Measurements from ENCODE around the gene PTCH2.
"Not testable (repeated sequence)": the region's sequence is repeated elsewhere in the genome, so short reads cannot be mapped to it uniquely, and the experiment has no call there.

The PTCH2 gene

DNA sequence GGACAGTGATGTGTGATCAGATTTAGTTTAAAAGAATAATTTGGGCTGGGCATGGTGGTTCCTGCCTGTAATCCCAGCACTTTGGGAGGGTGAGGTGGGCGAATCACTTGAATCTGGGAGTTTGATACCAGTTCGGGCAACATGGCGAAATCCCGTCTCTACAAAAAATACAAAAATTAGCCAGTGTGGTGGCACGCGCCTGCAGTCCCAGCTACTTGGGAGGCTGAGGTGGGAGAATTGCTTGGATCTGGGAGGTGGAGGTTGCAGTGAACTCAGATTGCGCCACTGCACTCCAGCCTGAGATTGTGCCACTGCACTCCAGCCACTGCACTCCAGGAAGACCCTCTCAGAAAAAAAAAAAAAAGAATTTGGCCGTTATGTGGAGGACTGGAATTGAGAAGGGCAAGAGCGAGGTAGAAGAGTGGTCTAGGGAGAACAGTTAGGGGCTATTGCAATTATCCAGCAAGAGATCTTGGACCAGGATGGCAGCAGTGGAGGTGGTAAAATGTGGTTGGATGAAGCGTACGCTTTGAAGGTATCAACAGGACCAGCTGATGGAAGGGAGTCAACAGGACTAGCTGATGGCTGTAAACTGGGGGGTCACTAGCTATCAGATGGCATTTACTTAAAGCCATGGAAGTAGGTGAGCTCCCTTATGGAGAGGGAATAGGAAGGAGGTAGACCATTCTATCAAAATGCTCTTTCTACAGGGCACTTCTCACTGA, 25.1 kb downstream of the PTCH2 start:
- DNase-seq, result no peak

GRCh38 chr1:44817307-44817706, 25.7 kb downstream of the PTCH2 start:
- DNase-seq, result no peak

DNA sequence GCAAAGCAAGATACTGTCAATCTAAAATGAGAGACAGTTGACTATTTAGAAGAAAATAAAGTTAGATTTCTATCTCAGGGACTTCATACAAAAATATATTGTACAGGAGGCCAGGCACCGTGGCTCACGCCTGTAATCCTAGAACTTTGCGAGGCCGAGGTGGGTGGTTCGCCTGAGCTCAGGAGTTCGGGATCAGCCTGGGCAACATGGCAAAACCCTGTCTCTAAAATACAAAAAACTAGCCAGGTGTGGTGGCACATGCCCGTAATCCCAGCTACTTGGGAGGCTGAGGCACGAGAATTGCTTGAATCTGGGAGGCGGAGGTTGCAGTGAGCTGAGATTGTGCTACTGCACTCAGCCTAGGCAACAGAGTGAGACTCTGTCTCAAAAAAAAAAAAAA, 27.1 kb downstream of the PTCH2 start:
- DNase-seq, result not testable (repeated sequence)

- no peak for DNase-seq
These were observed 30.1 kb downstream of the PTCH2 start for GRCh38 chr1:44812822-44813543.

GRCh38 chr1:44811234-44811633, 31.8 kb downstream of the PTCH2 start:
- no peak for DNase-seq

DNA sequence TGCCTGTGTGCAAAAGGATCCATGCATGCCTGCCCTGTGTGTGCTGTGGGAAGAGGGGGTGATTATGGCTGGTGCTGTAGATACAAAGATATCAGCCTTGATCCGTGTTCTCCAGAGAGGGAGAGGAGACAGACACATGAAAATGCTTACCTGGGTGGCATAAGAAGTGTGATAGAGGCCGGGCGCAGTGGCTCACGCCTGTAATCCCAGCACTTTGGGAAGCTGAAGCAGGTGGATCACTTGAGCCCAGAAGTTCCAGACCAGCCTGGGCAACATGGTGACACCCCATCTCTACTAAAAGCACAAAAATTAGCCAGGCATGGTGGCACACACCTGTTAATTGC, 32.3 kb downstream of the PTCH2 start:
- DNase-seq, result not testable (repeated sequence)

GRCh38 chr1:44810101-44810761, 32.8 kb downstream of the PTCH2 start:
- no peak for DNase-seq

- no peak for DNase-seq
These were observed 33.8 kb downstream of the PTCH2 start for GRCh38 chr1:44808938-44809917.

DNA sequence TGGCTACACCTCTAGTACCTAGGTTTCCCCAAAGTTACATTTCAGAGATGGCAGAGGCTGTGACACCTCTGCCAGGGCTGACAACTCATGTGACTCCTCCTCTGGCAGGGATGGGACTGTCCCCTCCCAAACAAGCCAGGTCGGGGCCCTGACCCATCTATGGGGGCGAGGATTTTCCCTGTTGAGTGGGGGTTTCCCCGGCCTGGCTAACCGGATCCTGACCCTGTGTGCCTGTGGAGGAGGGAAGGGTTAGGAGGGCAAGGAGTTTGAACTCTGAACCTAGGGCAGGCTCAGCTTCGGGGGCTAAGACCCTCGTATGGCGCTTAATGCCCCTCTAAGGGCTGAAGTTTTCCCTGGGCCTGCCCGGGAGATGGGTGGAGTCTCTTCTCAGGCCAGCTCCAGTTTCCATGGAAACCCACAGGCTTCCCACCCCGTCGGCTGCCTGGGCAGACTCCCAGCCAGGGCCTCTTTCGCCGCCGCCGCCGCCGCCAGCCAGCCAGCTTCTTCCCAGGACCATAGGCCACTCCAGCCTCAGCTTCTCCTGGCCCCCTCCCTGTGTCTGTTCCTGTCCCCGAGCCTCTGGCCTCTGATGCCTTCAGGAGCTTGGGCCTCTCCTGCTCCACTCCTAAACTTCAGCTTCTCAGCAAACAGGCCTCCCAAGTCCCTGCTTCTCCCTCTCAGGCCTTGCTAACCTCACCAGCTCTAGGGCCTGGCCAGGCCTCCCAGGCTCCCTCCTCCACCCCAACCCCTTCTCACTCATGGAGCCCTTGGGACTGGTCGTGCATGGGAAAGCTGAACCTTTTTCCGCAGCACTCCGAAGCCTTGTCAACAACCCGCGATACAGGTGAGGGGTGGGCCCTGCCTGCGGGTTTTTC, 34.8 kb downstream of the PTCH2 start, which contains the start of gene BTBD19:
Gene BTBD19, plus strand, starts transcription at position 461 of the 875 bp plus-strand sequence. Its CDS starts 298 bp downstream, at position 759.
- no peak for DNase-seq

DNA sequence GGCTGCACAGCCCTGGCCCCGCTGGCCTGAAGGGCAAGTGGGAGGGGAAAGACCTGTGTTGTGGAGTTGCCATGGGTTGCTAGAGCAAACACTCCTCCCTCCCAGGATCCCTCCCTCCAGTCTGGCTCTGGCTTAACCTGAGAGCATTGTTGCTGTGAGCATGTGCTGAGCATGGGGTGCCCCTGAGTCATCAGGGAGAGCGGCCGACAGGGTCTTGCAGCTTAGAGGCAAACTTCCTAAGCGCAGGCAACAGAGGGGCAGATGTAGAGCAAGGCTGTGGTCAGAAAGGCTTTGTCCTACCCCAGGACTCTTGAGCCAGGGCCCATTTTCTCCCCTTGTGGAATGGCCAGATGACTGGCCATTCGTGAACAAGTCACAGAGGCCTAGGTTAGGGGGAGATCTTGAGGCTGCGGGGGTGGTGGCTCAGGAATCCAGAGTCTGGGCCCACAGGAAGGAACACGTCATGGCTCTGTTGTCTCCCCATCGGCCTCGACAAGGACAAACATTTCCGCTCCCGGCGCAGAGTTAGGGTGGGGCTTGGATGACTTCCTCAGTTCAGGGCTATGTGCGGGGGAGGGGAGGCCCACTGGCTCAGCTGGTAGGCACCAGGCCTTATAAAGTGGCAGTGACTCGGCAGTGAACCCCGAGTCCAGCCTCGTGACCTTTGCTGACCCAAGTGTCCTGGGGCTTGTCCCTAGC, 35.5 kb downstream of the PTCH2 start:
- DNase-seq, result no peak

GRCh38 chr1:44806704-44807363, 36.2 kb downstream of the PTCH2 start, which contains the start of gene DYNLT4:
Gene DYNLT4 (minus strand): TSS chr1:44807351. CDS start chr1:44806668, 683 bp downstream.
- no peak for DNase-seq

DNA sequence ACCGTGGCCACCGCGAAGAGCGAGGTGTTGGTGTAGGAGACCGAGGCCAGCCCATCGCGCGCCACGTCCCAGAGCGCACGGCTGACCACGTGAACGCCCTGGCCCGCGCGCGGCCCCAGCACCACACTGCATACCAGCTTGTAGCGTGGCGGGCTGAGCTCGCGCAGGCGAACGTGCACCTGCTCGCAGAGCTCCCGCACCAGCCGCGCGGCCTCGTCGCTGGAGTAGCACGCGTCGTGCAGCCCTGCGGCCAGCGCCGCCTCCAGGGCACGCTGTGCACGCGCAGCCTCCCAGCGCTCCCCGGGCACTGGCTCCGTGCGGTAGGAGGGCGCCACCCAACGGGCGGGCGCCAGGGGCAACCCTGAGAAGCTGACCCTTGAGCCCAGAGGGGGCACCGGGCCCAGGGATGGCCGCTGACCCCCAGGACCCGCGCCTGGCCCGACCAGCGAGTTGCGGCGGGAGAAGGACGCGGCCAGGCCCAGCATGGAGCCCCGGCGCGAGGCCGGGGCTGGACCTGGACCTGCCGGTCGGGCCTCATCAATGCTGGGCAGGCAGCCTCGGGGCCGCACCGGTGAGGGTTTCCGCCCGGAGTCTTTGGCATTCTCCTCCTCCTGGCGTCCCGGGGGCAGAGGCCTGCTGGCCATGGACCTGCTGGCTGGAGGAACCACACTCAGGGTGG, 36.9 kb downstream of the PTCH2 start:
- no peak for DNase-seq

GRCh38 chr1:44805311-44806024, 37.6 kb downstream of the PTCH2 start:
- DNase-seq, result no peak

DNA sequence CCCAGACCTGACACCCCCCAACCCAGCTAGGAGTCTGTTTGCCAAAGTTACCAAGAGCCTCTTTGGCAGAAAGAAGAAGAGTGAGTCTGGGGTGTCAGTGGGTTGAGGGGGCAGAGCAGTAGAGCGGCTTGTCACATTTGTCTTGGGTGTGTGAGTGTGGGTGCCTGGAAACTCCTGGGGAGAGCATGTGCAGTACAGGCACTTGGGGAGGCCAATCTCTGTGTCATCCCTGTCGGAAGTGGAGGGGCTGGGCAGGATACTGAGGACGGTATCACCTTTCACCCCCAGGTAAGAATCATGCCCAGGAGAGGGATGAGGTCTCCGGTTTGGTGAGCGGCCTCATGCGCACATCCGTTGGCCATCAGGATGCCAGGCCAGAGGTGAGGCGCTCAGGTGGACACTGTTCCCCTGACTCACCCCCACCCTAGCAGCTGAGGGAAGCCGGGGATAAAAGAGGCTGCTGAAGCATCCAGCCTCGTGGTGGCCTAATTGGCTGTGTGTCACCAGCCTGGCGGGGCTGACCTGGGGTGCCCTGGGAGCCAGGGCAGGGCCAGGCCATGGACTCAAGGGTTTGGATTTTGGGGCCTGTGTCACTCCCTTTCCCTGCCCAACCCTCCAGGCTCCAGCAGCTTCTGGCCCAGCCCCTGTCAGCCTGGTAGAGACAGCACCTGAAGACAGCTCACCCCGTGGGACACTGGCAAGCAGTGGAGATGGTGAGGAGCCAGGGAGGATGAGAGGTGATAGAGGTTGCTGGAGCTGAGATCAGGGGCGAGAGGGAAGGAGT, 39.5 kb downstream of the PTCH2 start:
- no peak for DNase-seq

DNA sequence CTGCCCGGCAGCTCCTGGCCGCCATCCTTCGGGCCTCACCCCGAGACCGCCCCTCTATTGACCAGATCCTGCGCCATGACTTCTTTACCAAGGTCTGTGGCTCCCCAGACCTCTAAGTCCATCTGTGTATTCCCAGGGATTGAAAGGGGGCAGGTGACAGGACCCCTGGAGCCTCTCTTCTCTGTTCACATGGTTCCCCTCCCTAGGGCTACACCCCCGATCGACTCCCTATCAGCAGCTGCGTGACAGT, 40.1 kb downstream of the PTCH2 start:
- DNase-seq, result no peak

DNA sequence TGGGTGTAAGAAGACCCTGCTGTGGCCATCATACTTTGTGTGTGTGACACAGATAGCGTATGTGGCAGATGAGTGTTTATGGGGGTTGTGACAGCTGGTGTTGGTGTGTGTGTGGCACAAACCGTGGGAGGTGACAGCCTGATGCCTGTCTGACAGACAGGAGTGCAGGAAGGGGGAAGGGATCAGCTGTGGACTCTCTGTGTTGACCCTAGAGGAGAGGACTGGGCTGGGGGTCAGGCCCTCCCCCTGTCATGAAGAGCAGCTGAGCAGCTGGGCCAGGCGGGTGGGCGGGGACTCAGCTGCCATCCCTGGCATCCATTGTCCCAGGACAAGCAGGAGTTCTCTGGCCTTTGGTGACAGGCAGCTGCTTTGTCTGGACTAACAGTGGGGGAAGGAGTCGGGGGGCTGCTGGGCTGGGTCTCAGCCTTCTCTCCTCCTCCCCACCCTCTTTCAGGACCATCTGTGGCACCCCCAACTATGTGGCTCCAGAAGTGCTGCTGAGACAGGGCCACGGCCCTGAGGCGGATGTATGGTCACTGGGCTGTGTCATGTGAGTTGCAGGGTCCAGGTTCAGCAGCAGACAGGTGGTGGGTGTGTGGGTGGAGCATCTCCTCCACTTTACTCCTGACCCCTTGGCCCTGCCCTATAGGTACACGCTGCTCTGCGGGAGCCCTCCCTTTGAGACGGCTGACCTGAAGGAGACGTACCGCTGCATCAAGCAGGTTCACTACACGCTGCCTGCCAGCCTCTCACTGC, 40.6 kb downstream of the PTCH2 start:
- DNase-seq, result no peak

GRCh38 chr1:44801491-44802305, 41.4 kb downstream of the PTCH2 start:
- DNase-seq, result no peak

Measured in NCI-H1930 (cell line).